HUES64 (cell line): ENCODE measurements around the gene SECTM1.

ENCODE experiments used
- H3K27ac ChIP-seq: 2 replicates; pipeline ENCODE4 v1.7.0; 2013; ENCODE audit warnings: low read depth, low read length, inconsistent platforms
- H3K27me3 ChIP-seq: 2 replicates; pipeline ENCODE4 v1.6.1; 2013; ENCODE audit warnings: mild to moderate bottlenecking, low read length; ENCODE audit not compliant: insufficient read depth
- H3K36me3 ChIP-seq: 2 replicates; pipeline ENCODE4 v1.6.1; 2013; ENCODE audit warnings: mild to moderate bottlenecking, low read length; ENCODE audit not compliant: insufficient read depth
- H3K4me1 ChIP-seq: 2 replicates; pipeline ENCODE4 v1.6.1; 2013; ENCODE audit warnings: mild to moderate bottlenecking, low read length, moderate library complexity; ENCODE audit not compliant: insufficient read depth
- H3K4me3 ChIP-seq: 2 replicates; pipeline ENCODE4 v1.5.1; 2013; ENCODE audit warnings: mild to moderate bottlenecking, low read length, moderate library complexity
- H3K9ac ChIP-seq: 2 replicates; pipeline ENCODE4 v1.6.1; 2013; ENCODE audit warnings: mild to moderate bottlenecking, low read depth, low read length
- H3K9me3 ChIP-seq: 2 replicates; pipeline ENCODE4 v1.6.1; 2013; ENCODE audit warnings: low read depth, low read length; ENCODE audit not compliant: insufficient read depth
- WGBS: fragments of 150-250, 120-280 bp; methylation state at CpG from one replicate; pipeline ENCODE4 v1.1.7; 2013; ENCODE audit warnings: missing lambda C conversion rate; 5-methylcytosine and 5-hydroxymethylcytosine counted together

Gene SECTM1

DNA sequence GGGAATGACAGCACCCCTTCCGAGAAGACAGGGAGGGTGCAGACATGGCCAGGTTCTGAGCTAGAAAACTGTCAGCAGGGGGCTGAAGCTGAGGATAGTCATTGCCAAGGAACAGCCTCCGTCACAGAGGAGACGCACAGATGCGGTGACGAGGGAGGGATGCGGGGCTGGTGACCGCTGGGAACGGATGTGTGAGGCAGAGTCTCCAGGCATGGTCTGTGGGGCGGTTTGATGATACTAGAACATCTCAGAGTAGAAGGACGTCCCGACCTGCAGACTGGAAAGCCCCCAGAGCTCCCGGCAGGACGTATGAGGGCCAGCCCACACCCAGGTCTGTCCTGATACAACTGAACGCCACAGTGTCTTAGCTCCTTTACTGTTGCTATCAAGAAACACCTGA lies 58.2 kb downstream of the SECTM1 start:
- H3K4me3 ChIP-seq = no peak overlapping the region
- peaks cover 6% of the 10 kb centered on the region for H3K27me3 ChIP-seq
- no peak overlapping the region for H3K27ac ChIP-seq
- no peak overlapping the region for H3K9ac ChIP-seq
- peaks cover 16% of the 10 kb centered on the region for H3K36me3 ChIP-seq
- no peaks in the 10 kb centered on the region for H3K9me3 ChIP-seq
- 94% methylated on average over 14 of the region's 14 CpGs for WGBS
- peaks cover 9% of the 10 kb centered on the region; the same call in 1 of the 2 replicates for H3K4me1 ChIP-seq

DNA sequence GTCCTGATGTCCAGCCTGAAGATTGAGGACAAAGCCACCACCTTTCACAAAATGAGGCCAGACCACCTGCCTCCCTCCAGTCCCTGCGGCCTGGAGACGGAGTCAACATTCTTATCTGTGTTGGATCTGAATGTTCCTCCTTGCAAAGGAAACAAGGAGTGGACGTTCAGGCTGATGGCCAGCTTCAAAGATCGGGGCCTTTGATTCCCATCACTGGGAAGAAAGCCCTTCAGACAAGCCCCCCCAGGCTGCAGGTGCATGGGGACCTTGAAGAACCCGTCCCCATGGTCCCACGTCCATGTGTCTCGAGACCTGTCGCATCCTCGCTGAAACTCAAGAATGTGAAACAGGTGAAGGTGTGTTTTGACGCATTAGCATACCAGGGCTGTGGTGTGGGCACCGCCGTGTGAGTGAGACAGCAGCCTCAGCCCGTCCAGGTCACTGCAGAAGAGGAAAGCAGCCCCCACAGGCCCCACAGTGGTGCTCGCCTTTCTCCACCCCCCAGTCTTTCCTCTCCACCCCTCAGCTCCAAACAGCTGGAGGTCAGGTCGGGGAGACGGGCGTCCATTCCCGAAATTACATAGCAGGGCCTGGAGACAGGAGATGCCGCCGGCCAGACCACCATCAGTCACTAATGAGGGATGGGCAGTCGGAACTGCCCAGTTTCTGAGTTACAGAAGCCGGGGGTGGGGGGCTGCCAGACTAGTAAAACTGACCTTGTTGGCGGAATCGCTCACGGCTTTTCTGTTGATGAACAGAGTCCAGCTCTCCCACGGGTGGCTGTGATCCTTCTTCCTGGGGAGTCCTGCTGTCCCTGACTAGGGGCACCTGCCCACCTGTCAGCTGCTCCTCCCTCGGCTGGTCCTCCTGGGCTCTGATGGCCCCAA lies 59.2 kb downstream of the SECTM1 start:
- H3K9ac ChIP-seq = peak overlapping the region; percentile 74
- H3K27ac ChIP-seq = no peak overlapping the region
- H3K9me3 ChIP-seq = no peaks in the 10 kb centered on the region
- 87% methylated on average over 27 of the region's 27 CpGs for WGBS
- peaks cover 6% of the 10 kb centered on the region for H3K27me3 ChIP-seq
- peak overlapping the region; percentile 76 for H3K4me3 ChIP-seq
- peaks cover 9% of the 10 kb centered on the region; the same call in 1 of the 2 replicates for H3K4me1 ChIP-seq
- H3K36me3 ChIP-seq = peaks cover 21% of the 10 kb centered on the region

DNA sequence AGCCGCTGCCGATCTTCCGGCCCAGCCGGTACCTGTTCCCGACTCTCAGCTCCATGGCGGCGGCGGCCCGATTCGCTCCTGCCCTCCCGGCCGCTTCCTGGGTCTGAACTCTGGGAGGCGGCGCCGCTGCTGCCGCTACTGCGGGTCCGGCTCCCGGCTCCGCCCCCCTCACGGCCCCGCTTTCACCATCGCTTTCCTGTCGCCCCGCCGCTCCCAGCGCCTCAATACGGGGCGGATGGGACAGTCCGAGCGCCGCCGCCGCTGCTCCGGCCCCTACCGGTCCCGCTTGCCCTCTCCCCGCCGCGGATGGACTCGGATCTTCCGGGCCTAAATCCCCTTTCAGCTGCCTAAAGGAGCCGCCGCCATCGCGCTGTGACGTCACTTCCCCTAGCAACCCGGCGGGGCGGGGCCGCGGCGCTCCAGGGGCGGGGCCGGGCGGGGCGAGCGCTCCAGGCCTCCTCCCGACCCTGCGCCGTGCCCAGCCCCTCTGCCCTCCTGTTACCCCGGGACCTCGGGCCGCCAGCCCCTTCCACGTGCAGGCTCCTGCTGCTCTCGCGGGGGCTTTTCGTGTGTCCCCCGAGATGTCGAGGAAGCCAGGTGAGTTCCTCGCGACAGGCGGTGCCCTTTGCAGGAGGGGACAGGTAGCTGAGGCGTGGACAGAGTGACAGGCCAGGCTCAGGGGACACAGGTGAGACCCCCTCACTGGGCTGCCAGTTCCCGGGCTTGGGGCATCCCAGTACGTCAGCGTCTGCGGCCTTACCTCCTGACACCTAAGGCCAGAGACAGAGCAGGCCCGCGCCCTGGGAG lies 60.0 kb downstream of the SECTM1 start, which contains the start of gene CSNK1D:
CSNK1D (minus strand) TSS at position 374 of the 807 bp plus-strand sequence; CDS start at position 55, 319 bp downstream.
- peak within 1 kb of the TSS; percentile 98 for H3K27ac ChIP-seq
- 4% methylated on average over 80 of the region's 80 CpGs for WGBS
- H3K9ac ChIP-seq = peak within 1 kb of the TSS; percentile 92
- H3K4me1 ChIP-seq = peaks cover 3% of the 10 kb centered on the region; the same call in 1 of the 2 replicates
- H3K27me3 ChIP-seq = peaks cover 6% of the 10 kb centered on the region
- peaks cover 21% of the 10 kb centered on the region for H3K36me3 ChIP-seq
- H3K9me3 ChIP-seq = no peaks in the 10 kb centered on the region
- peak within 1 kb of the TSS; percentile 76 for H3K4me3 ChIP-seq

DNA sequence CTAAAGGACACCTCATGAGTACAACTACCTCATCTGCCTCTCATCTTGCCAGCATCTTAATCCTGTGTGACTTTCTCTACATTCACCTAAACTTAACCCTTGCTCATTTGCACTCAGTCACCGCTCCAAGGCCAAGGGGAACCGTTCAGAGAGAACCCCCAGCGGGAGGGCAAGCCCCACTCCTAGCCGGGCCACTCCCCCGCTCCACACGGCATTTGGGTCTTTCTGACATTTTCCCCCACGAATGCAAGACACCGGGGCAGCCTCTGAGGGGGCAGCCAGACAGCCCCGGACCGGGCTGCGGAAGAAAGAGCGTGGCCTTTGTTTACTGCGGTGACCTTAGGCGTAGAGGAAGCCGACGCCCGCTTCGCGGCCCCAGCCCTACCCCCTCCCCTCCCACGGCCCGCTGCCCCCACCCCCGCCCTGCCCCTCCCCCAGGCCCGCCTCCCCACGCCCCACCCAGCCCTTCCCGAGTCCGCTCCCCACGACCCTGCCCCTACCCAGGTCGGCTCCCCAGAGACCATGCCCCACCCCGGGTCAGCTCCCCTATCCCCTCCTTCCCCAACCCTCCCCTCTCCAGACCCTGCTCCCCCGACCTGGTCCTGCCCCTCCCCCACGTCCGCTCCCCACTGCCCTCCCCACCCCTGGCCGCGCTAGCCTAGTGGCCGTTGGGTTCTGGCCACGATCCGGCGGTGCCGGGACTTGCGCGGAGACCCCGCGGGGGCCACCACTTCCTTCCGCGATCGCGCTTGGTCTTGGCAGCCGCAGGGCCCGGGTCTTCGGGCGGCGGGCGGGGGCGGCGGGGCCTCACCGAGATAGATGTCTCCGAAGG lies 60.9 kb downstream of the SECTM1 start:
- peaks cover 21% of the 10 kb centered on the region for H3K36me3 ChIP-seq
- peak overlapping the region; percentile 92 for H3K9ac ChIP-seq
- H3K9me3 ChIP-seq = no peaks in the 10 kb centered on the region
- peaks cover 6% of the 10 kb centered on the region; the same call in 1 of the 2 replicates for H3K4me1 ChIP-seq
- H3K27me3 ChIP-seq = peaks cover 6% of the 10 kb centered on the region
- WGBS = under 1% methylated on average over 46 of the region's 57 CpGs
- peak overlapping the region; percentile 98 for H3K27ac ChIP-seq
- H3K4me3 ChIP-seq = peak overlapping the region; percentile 76

DNA sequence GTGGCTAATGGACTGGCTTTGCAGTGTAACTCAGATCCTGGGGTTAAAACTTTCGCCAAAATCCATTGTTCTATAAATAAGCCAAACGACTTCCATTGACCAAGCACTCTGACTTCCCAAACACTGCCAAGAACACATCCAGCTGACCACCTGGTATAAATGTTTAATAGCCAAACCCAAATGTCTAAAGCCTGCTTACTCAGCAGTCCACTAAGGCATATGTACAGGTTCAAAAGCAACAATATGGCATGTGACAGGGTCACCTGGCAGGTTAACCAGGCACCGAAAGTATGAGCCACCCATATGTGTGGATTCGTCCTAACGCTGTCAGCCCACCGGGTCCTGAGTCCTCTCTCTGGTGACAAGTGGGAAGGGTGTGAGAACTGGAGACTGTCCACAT lies 62.2 kb downstream of the SECTM1 start:
- H3K4me3 ChIP-seq = no peak overlapping the region
- WGBS = 95% methylated on average over 6 of the region's 6 CpGs
- H3K27ac ChIP-seq = no peak overlapping the region
- no peaks in the 10 kb centered on the region for H3K9me3 ChIP-seq
- H3K27me3 ChIP-seq = peaks cover 6% of the 10 kb centered on the region
- peaks cover 28% of the 10 kb centered on the region for H3K36me3 ChIP-seq
- no peak overlapping the region for H3K9ac ChIP-seq
- peaks cover 6% of the 10 kb centered on the region; the same call in 1 of the 2 replicates for H3K4me1 ChIP-seq
